GM10248 (cell line): ENCODE measurements around the gene RAP1GAP.

Experiments
- CTCF ChIA-PET: fragments of 300-600 bp; sonication (Branson Sonifier 250); formaldehyde crosslinking; extraction: SDS; loops from one replicate; lab custom pipeline; 2021; ENCODE audit warnings: antibody characterized with exemption; lab: Yijun Ruan, JAX
- POLR2A ChIA-PET: fragments of 350-650 bp; sonication (Branson Sonifier 250); formaldehyde crosslinking; extraction: SDS; loops from one replicate; lab custom pipeline; 2020; ENCODE audit warnings: antibody characterized with exemption; lab: Yijun Ruan, JAX
- DNase-seq: peaks from one replicate; pipeline ENCODE4 v3.0.0; 2012; ENCODE audit errors: extremely low spot score
- TF ChIP-seq, protein P1 (sequence below): IDR thresholded peaks from 2 replicates; pipeline ENCODE4 v1.5.1; 2012; ENCODE audit warnings: mild to moderate bottlenecking, low read depth; ENCODE audit errors: extremely low read depth, missing control alignments, control extremely low read depth

Gene RAP1GAP

DNA sequence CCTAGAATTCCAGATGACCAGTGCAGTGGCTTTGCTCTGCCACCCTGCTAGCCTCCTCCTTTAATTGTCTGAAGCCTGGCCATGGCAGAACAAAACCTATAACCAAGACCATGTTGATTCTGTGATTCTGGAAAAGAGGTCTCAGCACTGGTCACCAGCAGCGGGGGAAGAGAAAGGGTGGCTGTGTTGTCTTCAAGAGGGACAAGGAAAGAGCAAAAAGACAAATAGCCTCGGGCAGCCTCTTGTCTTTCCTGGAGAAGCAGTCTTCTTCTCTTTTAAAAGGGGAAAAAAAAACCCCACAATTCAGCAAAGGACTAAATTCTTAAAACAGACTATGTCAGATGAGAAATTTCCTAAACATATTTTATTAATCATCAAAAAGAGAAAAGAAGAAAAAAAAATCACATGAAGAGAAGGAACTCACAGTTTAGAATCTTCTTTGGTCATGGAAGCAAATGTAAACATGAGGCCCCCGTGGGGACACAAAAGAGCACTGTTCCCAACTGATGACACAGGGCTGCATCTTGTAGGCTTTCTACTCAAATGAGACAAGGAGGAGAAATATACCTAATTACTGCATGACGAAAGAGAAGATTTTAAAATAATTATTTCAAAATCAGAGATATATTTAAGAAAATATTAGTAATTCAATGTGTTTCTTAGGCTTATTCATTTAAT lies 36.3 kb upstream of the RAP1GAP start:
- ChIA-PET CTCF (interaction anchor here (1.6 kb wide), 1 partner anchor 47 kb away, joined by 4 read pairs; no protein-coding TSS in a partner anchor), POLR2A (no interaction called here)
- TF ChIP-seq, protein P1, sequence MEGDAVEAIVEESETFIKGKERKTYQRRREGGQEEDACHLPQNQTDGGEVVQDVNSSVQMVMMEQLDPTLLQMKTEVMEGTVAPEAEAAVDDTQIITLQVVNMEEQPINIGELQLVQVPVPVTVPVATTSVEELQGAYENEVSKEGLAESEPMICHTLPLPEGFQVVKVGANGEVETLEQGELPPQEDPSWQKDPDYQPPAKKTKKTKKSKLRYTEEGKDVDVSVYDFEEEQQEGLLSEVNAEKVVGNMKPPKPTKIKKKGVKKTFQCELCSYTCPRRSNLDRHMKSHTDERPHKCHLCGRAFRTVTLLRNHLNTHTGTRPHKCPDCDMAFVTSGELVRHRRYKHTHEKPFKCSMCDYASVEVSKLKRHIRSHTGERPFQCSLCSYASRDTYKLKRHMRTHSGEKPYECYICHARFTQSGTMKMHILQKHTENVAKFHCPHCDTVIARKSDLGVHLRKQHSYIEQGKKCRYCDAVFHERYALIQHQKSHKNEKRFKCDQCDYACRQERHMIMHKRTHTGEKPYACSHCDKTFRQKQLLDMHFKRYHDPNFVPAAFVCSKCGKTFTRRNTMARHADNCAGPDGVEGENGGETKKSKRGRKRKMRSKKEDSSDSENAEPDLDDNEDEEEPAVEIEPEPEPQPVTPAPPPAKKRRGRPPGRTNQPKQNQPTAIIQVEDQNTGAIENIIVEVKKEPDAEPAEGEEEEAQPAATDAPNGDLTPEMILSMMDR, result no peak
- DNase-seq, result no peak

DNA sequence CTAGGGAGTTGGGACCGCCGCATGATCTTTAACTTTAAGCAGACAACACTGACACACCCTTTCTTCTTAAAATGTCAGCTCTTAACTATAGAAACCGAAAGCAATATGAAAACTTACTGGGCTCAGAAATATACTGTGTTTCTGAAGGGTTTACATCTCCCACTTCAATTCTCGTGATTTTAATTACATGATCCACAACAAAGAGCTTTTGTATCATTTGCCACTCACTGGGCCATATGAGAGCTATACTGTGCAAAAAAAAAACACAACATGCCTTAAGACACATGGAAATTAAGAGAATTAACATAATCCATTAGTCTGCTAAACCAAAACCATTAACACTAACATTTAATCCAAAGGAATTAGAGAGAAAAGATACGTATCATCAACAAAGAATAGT lies 35.0 kb upstream of the RAP1GAP start:
- no peak for DNase-seq
- ChIA-PET CTCF (interaction anchor here (1.1 to 2.2 kb wide), 5 partner anchors 11 to 78 kb away, joined by 3 to 9 read pairs (median 4); no protein-coding TSS in a partner anchor), POLR2A (no interaction called here)
- TF ChIP-seq, protein P1, result no peak

DNA sequence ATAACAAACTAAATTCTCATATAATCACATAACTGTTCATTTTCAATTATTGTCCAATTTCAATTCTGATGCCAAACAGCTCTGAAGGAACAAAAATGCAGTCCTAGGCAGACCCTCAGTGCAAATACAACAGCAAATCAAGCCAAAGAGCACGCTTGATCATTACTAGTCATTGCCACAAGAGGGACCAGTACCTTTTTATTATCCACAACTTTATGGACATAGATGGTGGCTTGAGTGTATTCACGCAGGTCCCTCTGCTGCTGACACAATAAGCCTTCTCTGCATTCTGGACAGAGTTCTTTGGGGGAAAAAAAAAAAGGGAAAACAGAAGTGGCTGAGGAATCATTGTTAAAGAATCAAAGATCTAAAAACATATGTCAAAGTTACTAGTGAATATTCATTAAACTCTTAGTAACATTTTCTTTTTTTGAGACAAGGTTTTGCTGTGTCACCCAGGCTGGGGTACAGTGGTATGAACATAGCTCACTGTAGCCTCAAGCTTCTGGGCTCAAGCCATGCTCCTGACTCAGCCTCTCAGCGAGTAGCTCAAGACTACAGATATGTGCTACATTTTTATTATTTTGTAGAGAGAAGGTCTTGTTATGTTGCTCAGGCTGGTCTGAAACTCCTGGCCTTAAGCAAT lies 34.3 kb upstream of the RAP1GAP start:
- no peak for DNase-seq
- TF ChIP-seq, protein P1, result peak; percentile 41
- ChIA-PET POLR2A (no interaction called here), CTCF (interaction anchor here (1.1 to 2.2 kb wide), 6 partner anchors 11 to 78 kb away, joined by 3 to 9 read pairs (median 4); no protein-coding TSS in a partner anchor)

DNA sequence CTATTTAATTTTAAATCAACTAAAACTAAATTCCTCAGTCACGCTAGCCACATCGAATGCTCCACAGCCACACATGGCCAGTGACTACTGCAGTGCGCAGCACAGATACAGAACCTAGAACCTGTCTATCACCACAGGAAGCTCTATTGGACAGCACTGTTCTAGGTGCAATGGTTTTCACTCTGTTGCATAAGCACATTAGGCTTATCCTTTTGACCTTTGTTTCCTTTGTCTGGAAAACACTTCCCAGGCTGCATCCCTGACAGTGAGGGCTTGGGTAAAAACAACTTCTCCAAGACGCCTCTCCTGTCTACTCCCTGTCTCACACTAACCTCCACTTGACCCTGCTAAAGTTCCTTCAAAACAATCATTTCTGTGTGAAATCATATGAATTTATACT lies 33.6 kb upstream of the RAP1GAP start:
- CTCF ChIA-PET, result interaction anchor here (1.4 to 2.2 kb wide), 3 partner anchors 15 to 79 kb away, joined by 3 to 9 read pairs (median 4); no protein-coding TSS in a partner anchor
- no peak for DNase-seq
- POLR2A ChIA-PET, result no interaction called here
- TF ChIP-seq, protein P1, result no peak

DNA sequence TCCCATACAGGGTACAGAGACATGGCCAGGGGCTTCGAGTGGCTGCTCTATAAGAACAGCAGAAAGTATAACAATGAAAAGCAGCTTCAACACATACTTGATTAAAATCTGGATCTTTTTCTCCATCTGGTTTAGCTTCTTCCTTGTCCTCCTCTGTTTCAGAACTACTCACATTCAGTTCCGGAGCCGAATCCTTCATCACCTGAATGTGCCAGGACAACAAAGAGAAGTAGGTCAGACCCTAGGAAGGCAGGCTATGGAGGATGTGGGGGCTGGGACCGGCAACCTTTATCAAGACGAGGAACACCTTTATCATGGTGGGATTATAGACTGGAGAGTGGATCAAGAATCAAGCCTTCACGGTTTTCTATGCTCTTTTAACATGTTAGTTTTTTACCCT lies 32.2 kb upstream of the RAP1GAP start:
- no peak for DNase-seq
- TF ChIP-seq, protein P1, result no peak
- ChIA-PET CTCF (no interaction called here), POLR2A (no interaction called here)

DNA sequence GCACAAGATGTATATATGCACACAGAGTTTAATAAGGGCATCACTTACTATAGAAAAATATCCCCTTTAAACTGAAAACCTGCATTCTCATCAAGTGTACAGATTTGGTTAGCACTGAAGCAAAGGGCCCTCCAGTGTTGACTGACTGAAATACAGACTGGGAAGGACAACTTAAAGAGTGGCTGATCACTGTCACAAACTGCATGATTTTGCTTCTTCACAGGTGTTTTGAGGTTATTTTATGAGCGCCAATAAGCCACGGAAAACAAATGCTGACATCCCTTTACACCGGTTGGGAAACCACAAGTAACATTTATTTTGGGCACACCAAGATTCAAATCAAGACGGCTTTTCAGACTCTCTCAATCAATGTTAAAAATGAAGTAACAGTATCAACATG lies 30.9 kb upstream of the RAP1GAP start:
- no peak for DNase-seq
- POLR2A ChIA-PET, result no interaction called here

More for the DNA sequence above, 30.9 kb upstream of the RAP1GAP start:
- CTCF ChIA-PET, result no interaction called here
- TF ChIP-seq, protein P1, result no peak
